HG03342 (cell line): Measurements from ENCODE around the gene SCN10A.

ENCODE experiments used
- ATAC-seq: cut with Tn5 transposase; IDR thresholded peaks from one replicate; pipeline ENCODE4 v1.9.1; 2021; ENCODE audit warnings: mild to moderate bottlenecking, moderate library complexity; ENCODE audit not compliant: unreplicated experiment

The SCN10A gene

GRCh38 chr3:38816026-38816425 is at the start of gene SCN10A:
SCN10A (minus strand) TSS chr3:38816217; CDS start chr3:38794010, 22,207 bp downstream.
- ATAC-seq, result no peak

DNA sequence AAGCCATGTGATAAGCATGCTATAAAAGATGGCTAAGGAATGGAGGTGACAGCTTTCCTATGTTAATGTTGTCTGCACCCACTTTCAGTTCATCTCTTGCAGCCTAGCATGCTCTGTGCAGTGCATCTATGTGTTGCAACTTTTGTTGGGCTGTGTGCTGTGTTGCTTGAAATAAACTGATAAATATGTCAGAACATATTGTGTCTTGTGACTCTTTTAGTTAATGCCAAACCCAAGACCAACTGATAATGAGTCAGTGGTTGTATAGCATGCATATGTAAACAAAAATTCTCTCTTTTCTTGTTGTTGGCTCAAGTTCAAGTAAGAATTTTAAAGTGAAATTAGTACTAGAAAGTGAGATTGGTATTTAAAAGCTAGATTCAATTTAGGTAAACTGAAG is 37.0 kb upstream of the SCN10A start:
- no peak for ATAC-seq

DNA sequence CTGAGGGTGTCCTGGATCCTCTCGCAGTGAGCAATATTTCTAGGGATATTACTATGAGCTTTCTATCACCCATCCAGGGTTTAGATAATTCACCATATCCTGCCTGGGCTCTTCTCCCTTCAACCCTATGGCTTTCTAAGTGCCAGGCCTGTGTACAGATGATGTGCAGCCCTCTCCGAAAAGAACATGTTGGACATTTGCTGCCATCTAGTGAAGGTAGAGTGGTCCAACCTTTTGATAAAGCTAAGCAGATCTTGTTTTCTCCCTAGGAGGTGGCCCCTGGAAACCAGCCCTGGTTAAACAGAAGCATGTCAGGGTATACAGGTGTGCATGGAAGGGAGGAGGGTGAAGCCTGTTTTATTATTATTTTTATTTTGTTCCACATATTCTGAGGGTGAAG is 27.9 kb upstream of the SCN10A start:
- ATAC-seq, result no peak

DNA sequence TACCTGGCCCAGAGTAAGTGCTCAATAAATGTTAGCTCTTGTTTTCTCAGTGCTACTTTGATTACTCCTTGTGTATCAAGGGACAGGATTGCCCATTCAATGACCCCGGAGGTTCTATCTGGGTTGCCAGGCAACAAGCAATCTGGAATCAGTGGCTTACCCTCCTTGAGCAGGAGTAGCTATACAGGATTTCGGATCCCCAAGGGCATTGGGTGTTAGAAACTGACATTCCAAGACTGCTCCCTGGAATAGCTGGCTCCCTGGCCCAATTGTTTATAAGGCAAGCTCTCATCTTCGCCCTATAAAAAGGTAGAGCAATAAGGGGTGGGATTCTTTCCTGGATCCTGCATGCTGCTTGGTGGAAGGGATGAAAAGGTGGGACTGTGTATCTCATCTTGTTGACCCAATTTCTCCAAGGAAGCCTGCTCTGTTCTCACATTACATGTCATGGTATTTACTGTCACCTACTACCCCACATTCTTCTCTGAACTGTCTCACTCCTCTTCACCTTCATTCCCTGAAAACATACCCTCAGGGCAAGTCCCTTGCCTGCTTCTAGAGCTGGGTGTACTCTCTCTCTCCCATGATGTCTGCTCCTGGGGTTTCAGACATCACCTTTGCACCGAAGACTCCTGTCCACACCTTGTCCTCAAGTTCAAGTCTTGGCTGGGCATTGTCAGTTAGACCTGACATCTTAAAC is 26.4 kb upstream of the SCN10A start:
- ATAC-seq, result no peak

GRCh38 chr3:38840987-38841386 is 25.0 kb upstream of the SCN10A start:
- no peak for ATAC-seq

DNA sequence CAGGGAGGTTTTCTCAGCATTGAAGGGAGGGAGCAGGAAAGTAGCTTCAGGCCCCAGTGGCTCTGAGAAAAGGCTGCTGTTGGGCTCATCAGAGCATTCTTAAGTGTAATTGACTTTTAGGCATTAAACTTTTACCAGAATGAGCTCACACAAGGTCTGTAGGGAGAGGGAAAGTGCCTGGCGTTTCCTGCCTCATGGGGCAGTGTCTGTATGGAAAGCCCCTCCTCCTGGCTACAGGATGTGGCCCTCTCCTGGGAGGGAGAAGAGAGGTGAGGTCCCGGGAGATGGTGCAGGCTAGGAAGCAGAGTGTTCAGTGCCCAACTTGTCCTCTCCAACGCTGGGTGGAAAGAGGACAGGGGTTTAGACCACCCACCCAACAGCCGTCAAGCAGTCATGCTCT is 21.3 kb upstream of the SCN10A start:
- no peak for ATAC-seq

DNA sequence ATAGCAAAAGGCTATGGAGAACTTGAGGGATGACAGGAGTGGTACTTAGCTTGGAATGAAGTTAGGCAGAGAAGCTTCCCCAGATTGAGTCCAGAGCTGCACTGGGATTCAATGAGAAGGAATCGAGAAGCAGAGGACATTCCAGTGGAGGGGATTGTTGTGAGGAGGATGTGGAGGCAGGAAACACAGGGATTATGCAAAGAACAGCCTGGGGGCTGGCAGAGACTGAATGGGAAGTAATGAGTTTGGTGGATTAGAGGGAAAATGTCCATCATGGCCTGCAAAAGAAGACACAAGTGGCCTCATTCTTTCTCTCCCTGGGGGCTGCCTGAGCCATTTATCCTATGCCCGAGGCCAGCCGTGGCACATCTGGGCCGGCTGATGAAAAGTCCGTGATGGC is 20.5 kb upstream of the SCN10A start:
- ATAC-seq, result no peak

DNA sequence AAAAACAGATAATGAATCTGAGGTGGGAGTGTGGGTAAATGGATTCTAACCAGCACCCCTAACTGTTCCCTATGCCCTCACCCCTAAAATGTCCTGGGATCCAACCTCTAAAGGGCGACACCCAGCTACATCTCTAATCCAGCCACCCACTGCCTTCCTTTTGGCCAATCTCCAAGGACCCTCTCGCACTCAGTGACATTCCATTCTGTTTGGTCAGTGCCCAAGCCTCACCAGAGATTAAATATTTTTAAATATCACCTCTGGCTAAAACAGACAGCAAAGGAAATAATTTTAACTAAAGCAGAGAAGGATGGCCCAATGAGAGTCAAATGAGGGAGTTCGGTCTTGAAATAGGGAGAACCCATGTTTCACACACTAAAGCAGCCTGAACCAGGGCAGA is 19.9 kb upstream of the SCN10A start:
- no peak for ATAC-seq

- no peak for ATAC-seq
Measured at GRCh38 chr3:38834717-38835116, 18.7 kb upstream of the SCN10A start.

DNA sequence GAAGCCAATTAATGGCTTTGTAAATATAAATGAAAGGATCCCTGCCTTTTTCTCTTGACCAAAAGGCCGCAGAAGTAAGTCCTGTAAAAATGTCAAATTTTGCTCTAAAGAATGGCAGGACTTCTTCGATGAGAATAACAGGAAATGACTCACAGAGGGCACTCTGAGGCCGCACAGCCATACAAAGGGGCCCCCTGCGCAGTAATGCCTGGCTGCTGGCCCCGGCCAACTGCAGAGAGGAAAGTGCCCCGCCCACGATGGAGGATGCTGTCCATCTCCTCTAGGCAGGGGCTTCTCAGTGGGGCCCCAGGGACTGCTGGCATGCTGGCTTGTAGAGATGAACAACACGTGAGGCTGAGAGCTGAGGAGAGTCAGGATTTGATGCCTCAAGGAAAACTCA is 18.1 kb upstream of the SCN10A start:
- no peak for ATAC-seq

DNA sequence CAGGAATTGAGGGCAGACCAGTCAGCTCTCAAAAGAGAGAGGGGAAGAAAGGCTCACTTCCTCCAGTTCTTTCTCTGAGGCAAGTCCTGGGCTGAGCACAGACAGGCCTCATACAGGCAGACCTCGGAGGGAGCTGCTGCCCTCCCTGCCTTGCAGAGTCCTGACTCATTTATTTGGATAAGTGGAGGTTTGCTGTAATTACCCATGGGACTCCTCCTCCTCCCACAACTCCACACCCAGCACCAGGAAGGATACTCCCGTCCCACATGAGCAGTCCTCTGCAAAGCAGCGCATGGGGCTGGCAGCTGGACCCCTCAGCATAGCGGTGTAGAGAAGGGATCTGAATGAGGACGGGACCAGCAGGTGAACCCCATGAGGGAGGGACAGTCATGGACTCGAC is 13.4 kb upstream of the SCN10A start:
- no peak for ATAC-seq

GRCh38 chr3:38828681-38829080 is 12.7 kb upstream of the SCN10A start:
- no peak for ATAC-seq

DNA sequence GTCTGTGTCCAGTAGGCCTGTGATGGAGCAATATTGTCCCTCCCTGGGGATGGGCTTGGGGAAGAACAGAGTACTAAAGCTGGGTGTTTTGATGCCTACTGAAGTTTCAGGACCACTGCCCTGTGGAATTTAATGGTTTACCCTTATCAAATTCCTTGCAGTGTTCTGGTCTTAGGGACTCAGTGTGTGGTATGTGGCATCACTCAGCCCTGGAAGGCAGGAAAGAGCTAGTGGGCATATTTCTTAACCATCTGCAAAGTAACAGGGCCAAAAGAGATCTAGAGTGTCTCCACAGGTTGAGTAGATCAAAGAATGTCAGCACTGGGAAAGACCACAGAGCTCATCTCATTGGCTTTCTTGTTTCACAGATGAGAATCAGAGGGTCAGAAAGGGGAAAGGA is 11.8 kb upstream of the SCN10A start:
- ATAC-seq, result no peak

- ATAC-seq, result no peak
Measured at GRCh38 chr3:38826001-38826400, 10.0 kb upstream of the SCN10A start.

DNA sequence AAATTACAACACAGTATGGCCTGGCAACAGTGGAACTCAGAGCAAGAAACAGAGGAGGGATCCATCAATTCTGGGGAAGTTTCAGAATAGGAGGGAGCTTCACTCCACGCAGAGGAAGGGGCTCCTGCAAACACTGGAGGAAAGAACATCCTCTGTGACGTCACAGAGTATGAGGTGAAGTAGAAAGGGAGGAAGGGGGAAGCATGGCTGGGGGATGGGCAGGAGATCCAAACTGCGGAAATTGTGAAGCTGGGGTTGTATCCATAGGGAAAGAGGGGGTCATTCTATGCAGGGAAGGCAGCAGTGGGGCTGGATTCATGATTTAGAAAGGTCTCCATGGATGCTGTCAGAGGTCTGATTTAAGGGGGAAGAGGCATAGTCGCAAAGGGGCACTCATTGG is 8.3 kb upstream of the SCN10A start:
- ATAC-seq, result no peak

- no peak for ATAC-seq
Measured at GRCh38 chr3:38823722-38824121, 7.7 kb upstream of the SCN10A start.

- no peak for ATAC-seq
Measured at GRCh38 chr3:38823186-38823585, 7.2 kb upstream of the SCN10A start.

GRCh38 chr3:38811822-38812221 is 4.2 kb downstream of the SCN10A start:
- no peak for ATAC-seq

DNA sequence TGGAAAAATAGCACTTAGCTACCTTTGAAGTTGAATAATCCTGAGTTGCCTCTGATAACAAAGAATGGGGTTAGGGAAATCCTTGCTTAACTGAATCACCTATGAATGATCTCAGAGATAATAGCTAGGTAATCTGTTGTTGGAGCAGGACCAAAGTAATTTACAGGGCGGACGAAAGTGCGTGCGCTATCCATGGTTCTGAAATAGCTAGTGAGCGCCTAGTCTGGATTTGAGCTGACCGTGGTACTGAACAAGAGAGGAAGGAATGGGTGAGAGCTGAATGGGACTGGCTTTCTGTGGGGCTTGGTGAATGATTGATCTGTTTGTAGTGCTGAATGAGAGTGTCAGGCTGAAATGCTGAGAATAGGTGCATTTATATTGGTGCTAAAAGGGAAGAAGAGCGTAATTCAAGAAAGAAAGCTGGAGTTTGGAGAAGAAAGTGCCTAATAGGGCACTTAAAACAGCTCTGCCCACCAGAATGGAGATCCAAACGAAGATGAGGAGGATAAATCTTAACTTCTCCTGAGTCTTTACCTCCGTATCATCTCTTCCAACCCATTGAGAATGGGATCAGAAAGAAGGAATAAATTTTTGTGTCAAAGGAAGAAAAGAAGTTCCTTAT is 10.1 kb downstream of the SCN10A start:
- no peak for ATAC-seq

GRCh38 chr3:38805004-38805403 is 11.0 kb downstream of the SCN10A start:
- ATAC-seq, result no peak

- ATAC-seq, result no peak
Measured at GRCh38 chr3:38800511-38800910, 15.5 kb downstream of the SCN10A start.

DNA sequence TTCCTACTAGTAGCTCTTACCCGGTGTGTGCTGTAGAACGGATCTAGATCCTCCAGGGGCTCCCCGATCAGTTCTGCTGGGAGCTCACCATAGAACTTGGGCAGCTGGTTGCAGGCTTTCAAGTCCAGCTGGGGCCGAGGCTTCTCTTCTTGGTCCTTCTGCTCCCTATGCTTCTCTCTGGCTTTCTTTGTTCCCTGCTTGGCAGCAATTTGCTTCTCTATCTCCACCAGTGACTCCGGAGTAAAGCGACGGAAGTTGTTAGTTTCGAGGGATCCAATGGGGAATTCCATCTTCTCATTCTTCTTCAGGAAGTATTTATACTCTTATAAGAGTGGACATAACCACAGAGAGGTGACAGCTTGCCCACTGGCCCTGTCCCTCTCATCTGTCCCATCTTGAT is 22.3 kb downstream of the SCN10A start:
- ATAC-seq, result no peak

DNA sequence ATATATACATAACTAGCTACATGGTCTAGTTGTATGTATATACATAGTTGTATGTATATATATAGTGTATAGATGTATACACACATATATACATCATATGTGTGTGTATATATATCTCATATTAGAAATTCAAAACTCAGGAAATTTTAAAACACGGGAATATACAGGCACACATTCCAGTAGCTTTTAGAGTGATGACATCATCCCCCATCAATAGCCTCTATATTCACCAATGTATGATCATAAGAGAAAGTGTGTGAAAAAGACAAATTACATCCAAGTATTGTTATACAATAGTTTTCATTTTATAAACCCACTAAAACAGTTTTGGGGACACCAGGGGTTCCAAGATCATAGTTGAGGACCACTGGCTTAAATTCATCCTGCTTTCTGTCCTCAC is 23.0 kb downstream of the SCN10A start:
- ATAC-seq, result no peak
